Smooth muscle cell (in vitro differentiated cells): ENCODE data around the gene MYBPC3. TPM values are rescaled to one million over a fixed set of nuclear protein-coding genes. Genes with fewer than 3 reads are reported as not detected.

Experiments used
- DNase-seq: peaks from one replicate; lab custom pipeline; 2025; ENCODE audit not compliant: unreplicated experiment; lab: John Stamatoyannopoulos, UW
- H2AFZ ChIP-seq: fragments of 200-600 bp; sonication (generic); 2 replicates; pipeline ENCODE4 v1.6.0; 2016; ENCODE audit warnings: antibody characterized with exemption, low read depth, mild to moderate bottlenecking
- H3F3A ChIP-seq: fragments of 200-600 bp; sonication (generic); 2 replicates; pipeline ENCODE4 v1.6.0; 2017; ENCODE audit warnings: antibody characterized with exemption, low read depth
- H3K27ac ChIP-seq: fragments of 200-600 bp; sonication (generic); 2 replicates; pipeline ENCODE4 v1.5.1; 2016; ENCODE audit warnings: low read depth, mild to moderate bottlenecking
- H3K27me3 ChIP-seq: fragments of 200-600 bp; sonication (generic); 2 replicates; pipeline ENCODE4 v1.6.1; 2016; ENCODE audit warnings: low read depth, mild to moderate bottlenecking
- H3K36me3 ChIP-seq: fragments of 200-600 bp; sonication (generic); 2 replicates; pipeline ENCODE4 v1.5.1; 2016; ENCODE audit warnings: low read depth
- H3K4me1 ChIP-seq: fragments of 200-600 bp; sonication (generic); 2 replicates; pipeline ENCODE4 v1.5.1; 2016; ENCODE audit warnings: low read depth
- H3K4me2 ChIP-seq: fragments of 200-600 bp; sonication (generic); 2 replicates; pipeline ENCODE4 v1.6.0; 2016; ENCODE audit warnings: mild to moderate bottlenecking
- H3K4me3 ChIP-seq: fragments of 200-600 bp; sonication (generic); 2 replicates; pipeline ENCODE4 v1.5.1; 2016; ENCODE audit warnings: mild to moderate bottlenecking
- H3K79me2 ChIP-seq: fragments of 200-600 bp; sonication (generic); 2 replicates; pipeline ENCODE4 v1.6.0; 2016; ENCODE audit warnings: low read depth, mild to moderate bottlenecking
- H3K9ac ChIP-seq: fragments of 200-600 bp; sonication (generic); 2 replicates; pipeline ENCODE4 v1.6.0; 2016; ENCODE audit warnings: low read depth
- H3K9me3 ChIP-seq: fragments of 200-600 bp; sonication (generic); replicated peaks from 2 replicates; pipeline ENCODE4 v1.5.1; 2016; ENCODE audit warnings: low read depth
- H4K20me1 ChIP-seq: fragments of 200-600 bp; sonication (generic); 2 replicates; pipeline ENCODE4 v1.6.0; 2016; ENCODE audit warnings: low read depth
- WGBS: methylation state at CpG from one replicate; pipeline ENCODE4 v1.1.7; 2016; ENCODE audit warnings: low lambda C conversion rate; 5-methylcytosine and 5-hydroxymethylcytosine counted together
- polyA plus RNA-seq: library from polyadenylated mRNA; unstranded; fragments of >200 nt; fragmentation: Nextera tagmentation; extraction: Ambion mirVana; gene quantifications from 2 replicates; pipeline ENCODE4 v1.2.1, GENCODE V29; 2016
- total RNA-seq: library from RNA; depleted of rRNA; stranded (reverse); fragments of >200 nt; gene quantifications from 2 replicates; pipeline ENCODE4 v1.2.3, GENCODE V29; 2014
- TF ChIP-seq, protein P1 (sequence below): fragments of 200-600 bp; sonication (generic); IDR thresholded peaks from 2 replicates; pipeline ENCODE4 v1.5.1; 2017; ENCODE audit warnings: borderline replicate concordance, mild to moderate bottlenecking, antibody characterized with exemption; ENCODE audit not compliant: insufficient read depth, poor library complexity, severe bottlenecking

Gene MYBPC3
- total and polyA plus RNA-seq, 2 experiments from 2014 or later, result 0.03 TPM; not detected in 1

DNA sequence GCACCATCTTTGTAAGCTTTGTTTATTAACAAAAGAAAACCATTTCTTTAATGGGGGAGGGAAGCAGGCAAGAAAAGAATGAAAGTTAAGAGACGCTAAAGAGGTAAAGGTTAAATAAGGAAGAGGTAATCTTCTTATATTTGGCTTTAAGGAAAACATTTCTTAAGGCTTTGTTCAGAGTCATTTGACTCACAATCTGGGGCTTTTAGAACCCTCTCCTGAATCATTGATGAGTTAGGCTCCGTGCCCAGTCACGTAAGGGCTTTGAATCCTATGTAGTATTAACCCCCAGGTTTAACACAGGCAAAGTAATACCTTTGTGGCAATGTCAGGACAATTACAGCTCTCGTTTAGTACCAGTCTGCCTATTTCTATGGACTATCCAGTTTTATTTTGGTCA is 56.5 kb downstream of the MYBPC3 start:
- H3F3A ChIP-seq, result no peaks in the 10 kb centered on the region
- no peak overlapping the region for H3K4me2 ChIP-seq
- H3K9ac ChIP-seq, result no peak overlapping the region
- over 99% methylated on average over 4 of the region's 4 CpGs for WGBS
- no peak overlapping the region for H3K27ac ChIP-seq
- H2AFZ ChIP-seq, result no peak overlapping the region
- H3K36me3 ChIP-seq, result peaks cover 23% of the 10 kb centered on the region
- H3K79me2 ChIP-seq, result no peaks in the 10 kb centered on the region
- H3K27me3 ChIP-seq, result no peaks in the 10 kb centered on the region
- H3K4me3 ChIP-seq, result no peak overlapping the region
- H3K9me3 ChIP-seq, result no peaks in the 10 kb centered on the region
- no peaks in the 10 kb centered on the region for H3K4me1 ChIP-seq
- peaks cover 3% of the 10 kb centered on the region for H4K20me1 ChIP-seq
- TF ChIP-seq, protein P1, sequence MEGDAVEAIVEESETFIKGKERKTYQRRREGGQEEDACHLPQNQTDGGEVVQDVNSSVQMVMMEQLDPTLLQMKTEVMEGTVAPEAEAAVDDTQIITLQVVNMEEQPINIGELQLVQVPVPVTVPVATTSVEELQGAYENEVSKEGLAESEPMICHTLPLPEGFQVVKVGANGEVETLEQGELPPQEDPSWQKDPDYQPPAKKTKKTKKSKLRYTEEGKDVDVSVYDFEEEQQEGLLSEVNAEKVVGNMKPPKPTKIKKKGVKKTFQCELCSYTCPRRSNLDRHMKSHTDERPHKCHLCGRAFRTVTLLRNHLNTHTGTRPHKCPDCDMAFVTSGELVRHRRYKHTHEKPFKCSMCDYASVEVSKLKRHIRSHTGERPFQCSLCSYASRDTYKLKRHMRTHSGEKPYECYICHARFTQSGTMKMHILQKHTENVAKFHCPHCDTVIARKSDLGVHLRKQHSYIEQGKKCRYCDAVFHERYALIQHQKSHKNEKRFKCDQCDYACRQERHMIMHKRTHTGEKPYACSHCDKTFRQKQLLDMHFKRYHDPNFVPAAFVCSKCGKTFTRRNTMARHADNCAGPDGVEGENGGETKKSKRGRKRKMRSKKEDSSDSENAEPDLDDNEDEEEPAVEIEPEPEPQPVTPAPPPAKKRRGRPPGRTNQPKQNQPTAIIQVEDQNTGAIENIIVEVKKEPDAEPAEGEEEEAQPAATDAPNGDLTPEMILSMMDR, result no peak
- DNase-seq, result no peak

DNA sequence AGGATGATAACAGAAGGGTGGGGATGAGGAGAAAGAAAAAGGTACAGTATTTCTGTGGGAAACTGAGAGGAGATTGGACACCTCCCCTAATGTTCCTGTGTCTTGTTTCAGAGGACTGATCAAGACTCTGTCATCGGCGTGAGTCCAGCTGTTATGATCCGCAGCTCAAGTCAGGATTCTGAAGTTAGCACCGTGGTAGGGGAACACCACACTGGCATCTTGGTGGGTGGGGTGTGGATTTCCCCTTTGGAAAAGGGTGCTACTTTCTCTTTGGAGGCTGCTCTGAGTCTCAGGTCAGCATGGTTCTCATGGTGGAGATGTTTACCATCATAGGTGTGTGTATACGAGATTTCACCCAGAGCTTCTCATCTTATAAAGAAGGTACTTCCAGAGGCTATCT is 57.1 kb downstream of the MYBPC3 start:
- 99% methylated on average over 5 of the region's 5 CpGs for WGBS
- peaks cover 3% of the 10 kb centered on the region for H4K20me1 ChIP-seq
- H3K36me3 ChIP-seq, result peaks cover 19% of the 10 kb centered on the region
- no peak for DNase-seq
- no peak overlapping the region for H3K9ac ChIP-seq
- no peaks in the 10 kb centered on the region for H3K4me1 ChIP-seq
- no peak overlapping the region for H2AFZ ChIP-seq
- TF ChIP-seq, protein P1, result no peak
- no peak overlapping the region for H3K4me2 ChIP-seq
- no peak overlapping the region for H3K27ac ChIP-seq
- no peaks in the 10 kb centered on the region for H3F3A ChIP-seq
- H3K4me3 ChIP-seq, result no peak overlapping the region
- H3K27me3 ChIP-seq, result no peaks in the 10 kb centered on the region
- no peaks in the 10 kb centered on the region for H3K9me3 ChIP-seq
- no peaks in the 10 kb centered on the region for H3K79me2 ChIP-seq

DNA sequence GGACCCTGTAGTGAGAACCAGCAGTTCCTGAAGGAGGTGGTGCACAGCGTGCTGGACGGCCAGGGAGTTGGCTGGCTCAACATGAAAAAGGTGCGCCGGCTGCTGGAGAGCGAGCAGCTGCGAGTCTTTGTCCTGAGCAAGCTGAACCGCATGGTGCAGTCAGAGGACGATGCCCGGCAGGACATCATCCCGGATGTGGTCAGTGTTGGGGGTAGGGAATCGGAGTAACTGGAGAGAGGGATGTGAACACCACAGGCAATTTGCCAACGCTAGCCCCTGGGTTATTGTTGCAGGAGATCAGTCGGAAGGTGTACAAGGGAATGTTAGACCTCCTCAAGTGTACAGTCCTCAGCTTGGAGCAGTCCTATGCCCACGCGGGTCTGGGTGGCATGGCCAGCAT is 62.6 kb downstream of the MYBPC3 start:
- H3K27ac ChIP-seq, result no peak overlapping the region
- 99% methylated on average over 15 of the region's 15 CpGs for WGBS
- H3K27me3 ChIP-seq, result no peaks in the 10 kb centered on the region
- no peaks in the 10 kb centered on the region for H3K4me1 ChIP-seq
- TF ChIP-seq, protein P1, result no peak
- H3K9me3 ChIP-seq, result no peaks in the 10 kb centered on the region
- H3K4me2 ChIP-seq, result no peak overlapping the region
- no peaks in the 10 kb centered on the region for H3F3A ChIP-seq
- H4K20me1 ChIP-seq, result no peaks in the 10 kb centered on the region
- no peak overlapping the region for H2AFZ ChIP-seq
- H3K36me3 ChIP-seq, result peaks cover 5% of the 10 kb centered on the region
- no peak overlapping the region for H3K4me3 ChIP-seq
- H3K79me2 ChIP-seq, result no peaks in the 10 kb centered on the region
- H3K9ac ChIP-seq, result no peak overlapping the region
- no peak for DNase-seq

DNA sequence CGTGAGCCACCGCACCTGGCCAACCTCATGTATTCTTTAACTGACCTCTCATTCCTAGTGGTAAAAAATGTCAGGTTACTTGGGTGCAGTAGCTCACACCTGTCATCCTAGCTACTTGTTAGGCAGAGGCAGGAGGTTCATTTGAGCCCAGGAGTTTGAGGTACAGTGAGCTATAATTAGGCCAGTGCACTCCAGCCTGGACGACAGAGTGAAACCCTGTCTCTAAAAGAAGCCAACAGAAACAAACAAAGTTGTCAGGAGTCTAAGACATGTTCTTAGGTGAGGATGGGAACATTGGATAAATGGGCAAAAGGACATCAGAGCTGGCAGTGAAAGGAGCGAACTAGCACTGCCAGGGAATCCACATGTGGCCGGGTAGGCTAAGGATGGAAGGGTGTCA is 64.4 kb downstream of the MYBPC3 start:
- no peaks in the 10 kb centered on the region for H3K9me3 ChIP-seq
- H2AFZ ChIP-seq, result no peak overlapping the region
- H3K27me3 ChIP-seq, result no peaks in the 10 kb centered on the region
- H3F3A ChIP-seq, result no peaks in the 10 kb centered on the region
- no peak overlapping the region for H3K4me2 ChIP-seq
- no peaks in the 10 kb centered on the region for H4K20me1 ChIP-seq
- over 99% methylated on average over 5 of the region's 5 CpGs for WGBS
- H3K9ac ChIP-seq, result no peak overlapping the region
- no peaks in the 10 kb centered on the region for H3K79me2 ChIP-seq
- peaks cover 10% of the 10 kb centered on the region for H3K36me3 ChIP-seq
- H3K27ac ChIP-seq, result no peak overlapping the region
- no peak for DNase-seq
- no peaks in the 10 kb centered on the region for H3K4me1 ChIP-seq
- TF ChIP-seq, protein P1, result no peak
- H3K4me3 ChIP-seq, result no peak overlapping the region
